ENCODE data around the gene ABHD2. TPM values are rescaled to one million over a fixed set of nuclear protein-coding genes. Genes with fewer than 3 reads are reported as not detected.

Gene ABHD2
- total and polyA plus RNA-seq, 9 of the 15 experiments (the other 6 are each of a cell fraction or from before 2014, with no cell fraction given) = 16.9 to 99.8 (median 47.5) TPM

GRCh38 chr15:89231832-89232231, 143.6 kb downstream of the ABHD2 start:
- in situ Hi-C loops (cut with MboI) = no loop called here
- ATAC-seq (no peak), DNase-seq (ENCODE audit: extremely low read depth in 1 of 4, low spot score in 3 of 4) (no peak), FAIRE-seq (no peak)
- no peaks in the 10 kb centered on the region for H3K9me1 ChIP-seq (ENCODE audit: control insufficient read depth, insufficient read depth, low read length)
- H3K9me3 ChIP-seq (replicated peaks; ENCODE audit: control insufficient read depth, insufficient read depth, low read depth, low read length) = no peaks in the 10 kb centered on the region
- no peak overlapping the region for H2AFZ ChIP-seq (ENCODE audit: low read depth, low read length)
- POLR2A ChIA-PET = interaction anchor here (2.2 kb wide), 1 partner anchor 10 kb away, joined by 6 read pairs; no protein-coding TSS in a partner anchor
- no TSS peak for BruUV-seq (replicated peaks)
- peaks cover 3 to 8% of the 10 kb centered on the region in 2 experiments; a peak in 4 of 5 replicates for H3K4me1 ChIP-seq (replicated peaks in 1 of 2; ENCODE audit: control insufficient read depth in 2 of 2, insufficient read depth in 2 of 2, low read length in 2 of 2)
- no peak overlapping the region for H3K4me2 ChIP-seq (ENCODE audit: insufficient read depth, low read length)
- no peak overlapping the region for H3K27ac ChIP-seq (ENCODE audit: extremely low read depth, low read depth, low read length)
- CTCF ChIA-PET (ENCODE audit: low intra/inter-chr PET ratio) = no interaction called here
- intact Hi-C loops (cut with micrococcal nuclease) = no loop called here
- H4K20me1 ChIP-seq (replicated peaks; ENCODE audit: control insufficient read depth, insufficient read depth, low read length) = no peaks in the 10 kb centered on the region
- no peaks in the 10 kb centered on the region for H3K36me3 ChIP-seq (ENCODE audit: control insufficient read depth, insufficient read depth, low read length)
- H3K4me3 ChIP-seq = no peak overlapping the region
- no peaks in the 10 kb centered on the region for H3K27me3 ChIP-seq (ENCODE audit: control insufficient read depth in 2 of 2, insufficient read depth in 2 of 2, low read length in 2 of 2)
- H3K79me2 ChIP-seq (ENCODE audit: control insufficient read depth, insufficient read depth, low read length) = no peaks in the 10 kb centered on the region
- no peak overlapping the region for H3K9ac ChIP-seq (ENCODE audit: insufficient read depth in 1 of 2, low read depth in 2 of 2, low read length in 2 of 2)
- no peak for TF ChIP-seq POLR2AphosphoS2 (IDR thresholded peaks at IDR 0.05; ENCODE audit: low read length)
- no peak for TF ChIP-seq ELF2 (CRISPR knock-in tag; IDR thresholded peaks at IDR 0.05)
- TF ChIP-seq POLR2B (IDR thresholded peaks at IDR 0.05; ENCODE audit: low read depth, partially characterized antibody) = no peak
- no peak for TF ChIP-seq ZNF274 (IDR thresholded peaks at IDR 0.05; ENCODE audit: borderline replicate concordance, low read depth, low read length)
- TF ChIP-seq ELF4 (CRISPR knock-in tag; IDR thresholded peaks at IDR 0.05) = no peak
- TF ChIP-seq SRSF7 (optimal IDR thresholded peaks at IDR 0.05; ENCODE audit: low read depth, low read length) = no peak
- TF ChIP-seq HCFC1 (IDR thresholded peaks at IDR 0.05; ENCODE audit: low read depth, low read length) = no peak
- TF ChIP-seq TAF7 (tag; IDR thresholded peaks at IDR 0.05) = no peak
- no peak for TF ChIP-seq ZNF717 (CRISPR knock-in tag; IDR thresholded peaks at IDR 0.05)
- TF ChIP-seq PTBP1 (IDR thresholded peaks at IDR 0.05; ENCODE audit: low read depth, low read length) = no peak
- TF ChIP-seq PML (IDR thresholded peaks at IDR 0.05; ENCODE audit: low read length) = no peak
- TF ChIP-seq HNRNPUL1 (IDR thresholded peaks at IDR 0.05; ENCODE audit: low read length) = no peak
- TF ChIP-seq RFX1 (IDR thresholded peaks at IDR 0.05) = no peak
- TF ChIP-seq, protein P1, sequence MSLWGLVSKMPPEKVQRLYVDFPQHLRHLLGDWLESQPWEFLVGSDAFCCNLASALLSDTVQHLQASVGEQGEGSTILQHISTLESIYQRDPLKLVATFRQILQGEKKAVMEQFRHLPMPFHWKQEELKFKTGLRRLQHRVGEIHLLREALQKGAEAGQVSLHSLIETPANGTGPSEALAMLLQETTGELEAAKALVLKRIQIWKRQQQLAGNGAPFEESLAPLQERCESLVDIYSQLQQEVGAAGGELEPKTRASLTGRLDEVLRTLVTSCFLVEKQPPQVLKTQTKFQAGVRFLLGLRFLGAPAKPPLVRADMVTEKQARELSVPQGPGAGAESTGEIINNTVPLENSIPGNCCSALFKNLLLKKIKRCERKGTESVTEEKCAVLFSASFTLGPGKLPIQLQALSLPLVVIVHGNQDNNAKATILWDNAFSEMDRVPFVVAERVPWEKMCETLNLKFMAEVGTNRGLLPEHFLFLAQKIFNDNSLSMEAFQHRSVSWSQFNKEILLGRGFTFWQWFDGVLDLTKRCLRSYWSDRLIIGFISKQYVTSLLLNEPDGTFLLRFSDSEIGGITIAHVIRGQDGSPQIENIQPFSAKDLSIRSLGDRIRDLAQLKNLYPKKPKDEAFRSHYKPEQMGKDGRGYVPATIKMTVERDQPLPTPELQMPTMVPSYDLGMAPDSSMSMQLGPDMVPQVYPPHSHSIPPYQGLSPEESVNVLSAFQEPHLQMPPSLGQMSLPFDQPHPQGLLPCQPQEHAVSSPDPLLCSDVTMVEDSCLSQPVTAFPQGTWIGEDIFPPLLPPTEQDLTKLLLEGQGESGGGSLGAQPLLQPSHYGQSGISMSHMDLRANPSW (CRISPR knock-in tag; IDR thresholded peaks at IDR 0.05) = no peak
- no peak for TF ChIP-seq BRF1 (IDR thresholded peaks at IDR 0.05; ENCODE audit: borderline replicate concordance, extremely low read depth, insufficient read length)
- TF ChIP-seq HEY1 (CRISPR knock-in tag; IDR thresholded peaks at IDR 0.05; ENCODE audit: borderline replicate concordance) = no peak
- TF ChIP-seq AFF4 (CRISPR knock-in tag; IDR thresholded peaks at IDR 0.05) = no peak
- no peak for TF ChIP-seq CREBBP (IDR thresholded peaks at IDR 0.05; ENCODE audit: low read depth, low read length)
- no peak for TF ChIP-seq MAZ (CRISPR knock-in tag; conservative IDR thresholded peaks at IDR 0.05 in 1 of 2, IDR thresholded peaks at IDR 0.05 in 1 of 2)
